ENCODE results near the gene SYNE1.

Gene SYNE1

GRCh38 chr6:152119831-152120230, 517.3 kb downstream of the SYNE1 start:
- Histone ChIP-seq H3K4me3 (replicated peaks; ENCODE audit: insufficient read depth, low read length) (no peak overlapping the region), H3K27me3 (ENCODE audit: insufficient read depth, poor library complexity, severe bottlenecking) (no peaks in the 10 kb centered on the region), H3K27ac (replicated peaks) (no peak overlapping the region)
- no peak for DNase-seq (ENCODE audit: low read depth in 1 of 2, low spot score in 1 of 2)
- no peak for TF ChIP-seq REST (IDR thresholded peaks at IDR 0.05; ENCODE audit: insufficient replicate concordance, low read depth)
- TF ChIP-seq GABPA (IDR thresholded peaks at IDR 0.05; ENCODE audit: low read depth), result no peak
- no peak for TF ChIP-seq POLR2AphosphoS5 (IDR thresholded peaks at IDR 0.05; ENCODE audit: low read depth)
- no peak for TF ChIP-seq CTCF (IDR thresholded peaks at IDR 0.05; ENCODE audit: insufficient read depth, low read length)
- TF ChIP-seq SPI1 (IDR thresholded peaks at IDR 0.05; ENCODE audit: borderline replicate concordance, low read depth), result no peak

- TF ChIP-seq GABPA (IDR thresholded peaks at IDR 0.05; ENCODE audit: low read depth) (no peak), POLR2AphosphoS5 (IDR thresholded peaks at IDR 0.05; ENCODE audit: low read depth) (no peak), REST (IDR thresholded peaks at IDR 0.05; ENCODE audit: insufficient replicate concordance, low read depth) (no peak), SPI1 (IDR thresholded peaks at IDR 0.05; ENCODE audit: borderline replicate concordance, low read depth) (no peak), CTCF (IDR thresholded peaks at IDR 0.05; ENCODE audit: insufficient read depth, low read length) (no peak)
- Histone ChIP-seq H3K27me3 (ENCODE audit: insufficient read depth, poor library complexity, severe bottlenecking) (peaks cover under 1% of the 10 kb centered on the region), H3K4me3 (replicated peaks; ENCODE audit: insufficient read depth, low read length) (no peak overlapping the region), H3K27ac (replicated peaks) (no peak overlapping the region)
- DNase-seq (ENCODE audit: low read depth in 1 of 2, low spot score in 1 of 2), result no peak
Observed at GRCh38 chr6:152118678-152119077, 518.5 kb downstream of the SYNE1 start.

- H3K27me3 ChIP-seq (ENCODE audit: insufficient read depth, poor library complexity, severe bottlenecking), result peaks cover 5% of the 10 kb centered on the region
- TF ChIP-seq REST (IDR thresholded peaks at IDR 0.05; ENCODE audit: insufficient replicate concordance, low read depth), result no peak
- no peak for TF ChIP-seq SPI1 (IDR thresholded peaks at IDR 0.05; ENCODE audit: borderline replicate concordance, low read depth)
- no peak for TF ChIP-seq GABPA (IDR thresholded peaks at IDR 0.05; ENCODE audit: low read depth)
- TF ChIP-seq CTCF (IDR thresholded peaks at IDR 0.05; ENCODE audit: insufficient read depth, low read length), result no peak
- no peak for TF ChIP-seq POLR2AphosphoS5 (IDR thresholded peaks at IDR 0.05; ENCODE audit: low read depth)
- DNase-seq (ENCODE audit: low read depth in 1 of 2, low spot score in 1 of 2), result no peak
- no peak overlapping the region for H3K27ac ChIP-seq (replicated peaks)
- H3K4me3 ChIP-seq (replicated peaks; ENCODE audit: insufficient read depth, low read length), result no peak overlapping the region
Observed at GRCh38 chr6:152118224-152118623, 518.9 kb downstream of the SYNE1 start.

Data from HL-60 (cell line).